ENCODE data around the gene NOXO1. TPM values are rescaled to one million over a fixed set of nuclear protein-coding genes. Genes with fewer than 3 reads are reported as not detected.
A peak's percentile ranks its signal among the peaks of the same experiment; 100 is the strongest.

Gene NOXO1
- polyA plus RNA-seq, 1 of the 3 experiments (the other 2 are of a cell fraction) = 0.21 TPM

- CTCF ChIA-PET = interaction anchor here (0.6 to 1.8 kb wide), 11 partner anchors 9 to 106 kb away, joined by 3 to 18 read pairs (median 4); partner anchors contain the start of genes FAHD1, HAGH and MSRB1
- 81% methylated on average over 12 of the region's 19 CpGs for WGBS (ENCODE audit: low lambda C conversion rate)
Measured at GRCh38 chr16:1932050-1933028, 48.9 kb downstream of the NOXO1 start.

GRCh38 chr16:1930338-1930720, 50.9 kb downstream of the NOXO1 start:
- H2AFZ ChIP-seq (ENCODE audit: low read depth) = no peak overlapping the region
- TF ChIP-seq PBX3 (IDR thresholded peaks at IDR 0.05) = no peak
- TF ChIP-seq MAX (IDR thresholded peaks at IDR 0.05; ENCODE audit: low read depth) = no peak
- TF ChIP-seq USF1 (IDR thresholded peaks at IDR 0.05; ENCODE audit: borderline replicate concordance, low read depth) = no peak
- no peak for TF ChIP-seq ELF1 (IDR thresholded peaks at IDR 0.05)
- no peak for TF ChIP-seq RCOR1 (IDR thresholded peaks at IDR 0.05; ENCODE audit: low read length)
- TF ChIP-seq CHD2 (IDR thresholded peaks at IDR 0.05; ENCODE audit: low read length, partially characterized antibody) = no peak
- TF ChIP-seq RAD21 (IDR thresholded peaks at IDR 0.05; ENCODE audit: low read length) = no peak
- TF ChIP-seq MEF2A (IDR thresholded peaks at IDR 0.05; ENCODE audit: borderline replicate concordance, low read depth) = no peak
- no peak for TF ChIP-seq SIN3A (IDR thresholded peaks at IDR 0.05; ENCODE audit: borderline replicate concordance, low read depth, low read length)
- TF ChIP-seq REST (IDR thresholded peaks at IDR 0.05; ENCODE audit: low read depth, low read length) = no peak
- no peak for TF ChIP-seq FOXJ3 (CRISPR knock-in tag; IDR thresholded peaks at IDR 0.05)
- TF ChIP-seq USF2 (IDR thresholded peaks at IDR 0.05; ENCODE audit: borderline replicate concordance, low read depth, low read length) = no peak
- TF ChIP-seq TCF12 (IDR thresholded peaks at IDR 0.05) = no peak
- no peak for TF ChIP-seq NRF1 (IDR thresholded peaks at IDR 0.05; ENCODE audit: low read depth, low read length)
- no peak for TF ChIP-seq RXRA (IDR thresholded peaks at IDR 0.05; ENCODE audit: borderline replicate concordance, low read depth)
- no peak for TF ChIP-seq EZH2phosphoT487 (IDR thresholded peaks at IDR 0.05; ENCODE audit: borderline replicate concordance, low read depth)
- H3K4me2 ChIP-seq = no peak overlapping the region
- no peak overlapping the region for H3K9ac ChIP-seq
- CTCF ChIA-PET = interaction anchor here (0.6 to 5.2 kb wide), 28 partner anchors 9 to 838 kb away, joined by 3 to 137 read pairs (median 7); partner anchors contain the start of genes HS3ST6, MEIOB, MSRB1 and NDUFB10
- no peaks in the 10 kb centered on the region for H3K9me2 ChIP-seq
- DNase-seq = no peak
- POLR2A ChIA-PET = no interaction called here
- H3K27ac ChIP-seq (ENCODE audit: low read depth in 2 of 2, low read length in 1 of 2) = no peak overlapping the region
- no peaks in the 10 kb centered on the region for H3K9me3 ChIP-seq
- H3K27me3 ChIP-seq (ENCODE audit: insufficient read depth) = no peaks in the 10 kb centered on the region
- H3K36me3 ChIP-seq (replicated peaks in 1 of 2; ENCODE audit: control insufficient read depth in 1 of 2, insufficient read depth in 2 of 2, low read length in 1 of 2) = no peaks in the 10 kb centered on the region
- H4K20me1 ChIP-seq (ENCODE audit: insufficient read depth) = no peaks in the 10 kb centered on the region
- peaks cover 0 to 17% of the 10 kb centered on the region in 2 experiments; a peak in 1 of 4 replicates for H3K4me1 ChIP-seq (ENCODE audit: control insufficient read depth in 1 of 2, insufficient read depth in 2 of 2, low read depth in 1 of 2, low read length in 1 of 2)
- H3K79me2 ChIP-seq (ENCODE audit: insufficient read depth) = no peaks in the 10 kb centered on the region
- H3K4me3 ChIP-seq (ENCODE audit: low read depth in 2 of 2, low read length in 1 of 2) = no peak overlapping the region
- H3F3A ChIP-seq (replicated peaks; ENCODE audit: insufficient read depth) = no peaks in the 10 kb centered on the region
- 66% methylated on average over 4 of the region's 10 CpGs for WGBS (ENCODE audit: low lambda C conversion rate)

More at GRCh38 chr16:1932050-1933028, 48.9 kb downstream of the NOXO1 start:
- POLR2A ChIA-PET = interaction anchor here (0.7 to 1.3 kb wide), 4 partner anchors 11 to 150 kb away, joined by 3 to 11 read pairs (median 3); partner anchors contain the start of genes MSRB1, RPS2 and SPSB3
- Histone ChIP-seq H3K27me3 (ENCODE audit: insufficient read depth) (no peaks in the 10 kb centered on the region), H3K4me3 (ENCODE audit: low read depth in 2 of 2, low read length in 1 of 2) (no peak overlapping the region), H3K4me2 (no peak overlapping the region), H3K9me3 (no peaks in the 10 kb centered on the region), H3K9ac (no peak overlapping the region), H3K27ac (ENCODE audit: low read depth in 2 of 2, low read length in 1 of 2) (peak overlapping the region in 1 of 2 experiments; percentile 54; a peak in 1 of 4 replicates), H2AFZ (ENCODE audit: low read depth) (no peak overlapping the region), H3F3A (replicated peaks; ENCODE audit: insufficient read depth) (no peaks in the 10 kb centered on the region), H3K79me2 (ENCODE audit: insufficient read depth) (no peaks in the 10 kb centered on the region), H3K9me2 (no peaks in the 10 kb centered on the region), H4K20me1 (ENCODE audit: insufficient read depth) (no peaks in the 10 kb centered on the region), H3K4me1 (ENCODE audit: control insufficient read depth in 1 of 2, insufficient read depth in 2 of 2, low read depth in 1 of 2, low read length in 1 of 2) (peaks cover 0 to 17% of the 10 kb centered on the region in 2 experiments; a peak in 1 of 4 replicates), H3K36me3 (replicated peaks in 1 of 2; ENCODE audit: control insufficient read depth in 1 of 2, insufficient read depth in 2 of 2, low read length in 1 of 2) (no peaks in the 10 kb centered on the region)
- DNase-seq = no peak
- TF ChIP-seq SMC3 (IDR thresholded peaks at IDR 0.05; ENCODE audit: low read depth, low read length) (peak; percentile 38; the same call in 1 of the 2 replicates), TCF12 (IDR thresholded peaks at IDR 0.05) (no peak), RAD21 (IDR thresholded peaks at IDR 0.05; ENCODE audit: low read length) (peak; percentile 48), EP300 (IDR thresholded peaks at IDR 0.05; ENCODE audit: borderline replicate concordance in 1 of 2, low read depth in 1 of 2, low read length in 1 of 2) (0 out of 4 replicates have a peak, but pooled peaks of 1 of the 2 experiments have one; percentile 18)
